ELR (cell line): Measurements from ENCODE around the gene GPR101.
"Not testable (repeated sequence)": the region's sequence is repeated elsewhere in the genome, so short reads cannot be mapped to it uniquely, and the experiment has no call there.

Source experiments
- DNase-seq: peaks from one replicate; pipeline ENCODE4 v3.0.0-alpha.2; 2015; ENCODE audit warnings: low read depth

GPR101 gene

GRCh38 chrX:137028699-137029098 is 5.1 kb downstream of the GPR101 start:
- no peak for DNase-seq

- DNase-seq: no peak
These were observed 7.9 kb downstream of the GPR101 start for GRCh38 chrX:137025930-137026329.

- not testable (repeated sequence) for DNase-seq
These were observed 33.6 kb downstream of the GPR101 start for GRCh38 chrX:137000236-137000635.

GRCh38 chrX:136999024-136999423 is 34.8 kb downstream of the GPR101 start:
- no peak for DNase-seq
